H4 (cell line): ENCODE data around the gene SPRR2E. TPM values are rescaled to one million over a fixed set of nuclear protein-coding genes. Genes with fewer than 3 reads are reported as not detected.
"Not testable (repeated sequence)": the region's sequence is repeated elsewhere in the genome, so short reads cannot be mapped to it uniquely, and the experiment has no call there.

Experiments
- DNase-seq: peaks from one replicate; pipeline ENCODE4 v3.0.0-alpha.2; 2015; ENCODE audit warnings: low spot score
- total RNA-seq: library from RNA; depleted of rRNA; stranded (reverse); fragments of >200 nt; shearing (Covaris generic); gene quantifications from 2 replicates; pipeline ENCODE4 v1.2.3, GENCODE V29; 2014; rRNA removed

SPRR2E gene
- total RNA-seq: not detected in 2 replicates

- no peak for DNase-seq
These were observed at the start of gene SPRR2E for GRCh38 chr1:153094426-153094825. Gene SPRR2E (minus strand): TSS chr1:153094526. CDS start chr1:153093751, 775 bp downstream.

- DNase-seq: no peak
These were observed 47.1 kb upstream of the SPRR2E start for GRCh38 chr1:153141377-153141776.

GRCh38 chr1:153140484-153140883 lies 46.2 kb upstream of the SPRR2E start:
- no peak for DNase-seq

- no peak for DNase-seq
These were observed 39.4 kb upstream of the SPRR2E start for GRCh38 chr1:153133743-153134142.

GRCh38 chr1:153133267-153133666 lies 38.9 kb upstream of the SPRR2E start:
- DNase-seq: no peak

GRCh38 chr1:153128688-153129087 lies 34.4 kb upstream of the SPRR2E start:
- DNase-seq: not testable (repeated sequence)

- no peak for DNase-seq
These were observed 33.0 kb upstream of the SPRR2E start for GRCh38 chr1:153127296-153127695.

GRCh38 chr1:153125536-153125935 lies 31.2 kb upstream of the SPRR2E start:
- no peak for DNase-seq

GRCh38 chr1:153123793-153124192 lies 29.5 kb upstream of the SPRR2E start:
- not testable (repeated sequence) for DNase-seq

GRCh38 chr1:153122831-153123421 lies 28.6 kb upstream of the SPRR2E start:
- peak; percentile 68 for DNase-seq

GRCh38 chr1:153120945-153121344 lies 26.6 kb upstream of the SPRR2E start:
- DNase-seq: no peak

GRCh38 chr1:153119491-153119971 lies 25.2 kb upstream of the SPRR2E start:
- DNase-seq: no peak

- DNase-seq: not testable (repeated sequence)
These were observed 20.9 kb upstream of the SPRR2E start for GRCh38 chr1:153115264-153115663.

GRCh38 chr1:153113416-153113815 lies 19.1 kb upstream of the SPRR2E start, which contains the start of gene SPRR2F:
Gene SPRR2F (minus strand): TSS chr1:153113516. CDS start chr1:153112733, 783 bp downstream.
- no peak for DNase-seq

GRCh38 chr1:153112454-153112853 lies 18.1 kb upstream of the SPRR2E start:
- DNase-seq: not testable (repeated sequence)

- DNase-seq: peak; percentile 65
These were observed 5.9 kb upstream of the SPRR2E start for GRCh38 chr1:153100245-153100644.

- DNase-seq: no peak
These were observed 5.2 kb upstream of the SPRR2E start for GRCh38 chr1:153099461-153100045.

- DNase-seq: no peak
These were observed 1.4 kb upstream of the SPRR2E start for GRCh38 chr1:153095764-153096163.

- DNase-seq: no peak
These were observed 6.7 kb downstream of the SPRR2E start for GRCh38 chr1:153087652-153088051.

- DNase-seq: peak; percentile 5
These were observed 12.6 kb downstream of the SPRR2E start for GRCh38 chr1:153081736-153082135.

- DNase-seq: no peak
These were observed 21.3 kb downstream of the SPRR2E start for GRCh38 chr1:153072806-153073726.

- no peak for DNase-seq
These were observed 22.8 kb downstream of the SPRR2E start, which contains the start of gene SPRR2B for GRCh38 chr1:153071511-153071910. Gene SPRR2B (minus strand): TSS chr1:153071611. CDS start chr1:153070839, 772 bp downstream.
